GM19395 (cell line): ENCODE results near the gene DHRSX.
"Not testable (repeated sequence)": the region's sequence is repeated elsewhere in the genome, so short reads cannot be mapped to it uniquely, and the experiment has no call there.

Source experiments
- ATAC-seq: cut with Tn5 transposase; IDR thresholded peaks from one replicate; pipeline ENCODE4 v1.9.1; 2021; ENCODE audit warnings: mild to moderate bottlenecking, moderate library complexity; ENCODE audit not compliant: unreplicated experiment

DHRSX gene

GRCh38 chrX:2401590-2402360, 99.0 kb downstream of the DHRSX start:
- ATAC-seq, result no peak

- ATAC-seq, result no peak
These were observed 99.6 kb downstream of the DHRSX start for GRCh38 chrX:2401201-2401589.

- ATAC-seq, result no peak
These were observed 102.6 kb downstream of the DHRSX start for GRCh38 chrX:2398064-2398656.

- no peak for ATAC-seq
These were observed 103.3 kb downstream of the DHRSX start for GRCh38 chrX:2397229-2398063.

GRCh38 chrX:2395261-2395992, 105.3 kb downstream of the DHRSX start:
- ATAC-seq, result no peak

- ATAC-seq, result no peak
These were observed 108.7 kb downstream of the DHRSX start for GRCh38 chrX:2391869-2392606.

GRCh38 chrX:2390754-2391153, 110.0 kb downstream of the DHRSX start:
- ATAC-seq, result no peak

- ATAC-seq, result not testable (repeated sequence)
These were observed 111.0 kb downstream of the DHRSX start for GRCh38 chrX:2389731-2390130.

GRCh38 chrX:2389324-2389723, 111.5 kb downstream of the DHRSX start:
- ATAC-seq, result no peak

GRCh38 chrX:2388669-2389068, 112.1 kb downstream of the DHRSX start:
- no peak for ATAC-seq

- no peak for ATAC-seq
These were observed 113.0 kb downstream of the DHRSX start for GRCh38 chrX:2387614-2388239.

- ATAC-seq, result no peak
These were observed 115.6 kb downstream of the DHRSX start for GRCh38 chrX:2385224-2385623.

GRCh38 chrX:2384486-2384885, 116.3 kb downstream of the DHRSX start:
- no peak for ATAC-seq

GRCh38 chrX:2383735-2384134, 117.0 kb downstream of the DHRSX start:
- ATAC-seq, result no peak

- no peak for ATAC-seq
These were observed 117.6 kb downstream of the DHRSX start for GRCh38 chrX:2383144-2383543.

- ATAC-seq, result not testable (repeated sequence)
These were observed 118.2 kb downstream of the DHRSX start for GRCh38 chrX:2382433-2383048.

- no peak for ATAC-seq
These were observed 124.6 kb downstream of the DHRSX start for GRCh38 chrX:2376166-2376565.

- no peak for ATAC-seq
These were observed 126.7 kb downstream of the DHRSX start for GRCh38 chrX:2374086-2374485.

GRCh38 chrX:2373615-2374014, 127.2 kb downstream of the DHRSX start:
- ATAC-seq, result no peak
